H7 (cell line): ENCODE measurements around the gene WWC1. TPM values are rescaled to one million over a fixed set of nuclear protein-coding genes. Genes with fewer than 3 reads are reported as not detected.

Experiments used
- DNase-seq: peaks from one replicate; pipeline ENCODE4 v3.0.0; 2012
- H3K27me3 ChIP-seq: 2 replicates; pipeline ENCODE4 v1.6.0; 2011; ENCODE audit warnings: mild to moderate bottlenecking, low read length; ENCODE audit not compliant: control insufficient read depth, insufficient read depth
- H3K36me3 ChIP-seq: replicated peaks from 2 replicates; pipeline ENCODE4 v1.5.1; 2011; ENCODE audit warnings: low read length; ENCODE audit not compliant: control insufficient read depth, insufficient read depth
- H3K4me3 ChIP-seq: 2 replicates; pipeline ENCODE4 v1.5.1; 2011; ENCODE audit warnings: low read depth, mild to moderate bottlenecking, control low read depth, low read length, moderate library complexity; ENCODE audit not compliant: insufficient read depth
- total RNA-seq: library from RNA; depleted of rRNA; stranded (reverse); fragments of >200 nt; shearing (Covaris generic); gene quantifications from 2 replicates; pipeline ENCODE4 v1.2.3, GENCODE V29; 2014

The WWC1 gene
- total RNA-seq, 1 experiment from 2014 or later, result 15.5 TPM

DNA sequence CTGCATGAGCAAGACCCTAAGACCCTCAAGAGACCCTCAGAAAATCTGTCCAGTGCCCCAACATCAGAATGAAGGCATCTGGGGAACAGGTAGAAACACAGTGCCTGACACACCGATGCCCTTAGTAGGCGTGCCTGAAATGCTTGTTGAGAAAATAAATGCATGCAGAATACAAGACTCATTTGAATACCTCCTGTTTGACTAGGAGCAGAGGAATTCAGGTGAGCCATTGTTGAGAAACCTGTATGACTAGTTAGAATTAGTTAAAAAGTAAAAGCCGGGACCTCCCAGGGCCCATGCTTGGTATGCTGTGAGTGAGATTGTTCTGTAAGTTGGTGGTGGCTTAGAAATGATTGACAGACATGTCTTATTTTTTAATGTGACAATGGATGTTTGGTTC, 55.0 kb downstream of the WWC1 start:
- no peak overlapping the region for H3K4me3 ChIP-seq
- DNase-seq, result peak; percentile 57
- H3K36me3 ChIP-seq, result no peaks in the 10 kb centered on the region
- H3K27me3 ChIP-seq, result no peaks in the 10 kb centered on the region

- Histone ChIP-seq H3K4me3 (no peak overlapping the region), H3K36me3 (no peaks in the 10 kb centered on the region), H3K27me3 (no peaks in the 10 kb centered on the region)
- no peak for DNase-seq
Observed at GRCh38 chr5:168347368-168348083, 56.1 kb downstream of the WWC1 start.

- no peak for DNase-seq
- Histone ChIP-seq H3K4me3 (no peak overlapping the region), H3K36me3 (no peaks in the 10 kb centered on the region), H3K27me3 (no peaks in the 10 kb centered on the region)
Observed at GRCh38 chr5:168348084-168348414, 56.6 kb downstream of the WWC1 start.

- H3K27me3 ChIP-seq, result no peaks in the 10 kb centered on the region
- no peak overlapping the region for H3K4me3 ChIP-seq
- DNase-seq, result no peak
- no peaks in the 10 kb centered on the region for H3K36me3 ChIP-seq
Observed at GRCh38 chr5:168350315-168350714, 58.9 kb downstream of the WWC1 start.

GRCh38 chr5:168353216-168353957, 61.9 kb downstream of the WWC1 start:
- no peak for DNase-seq
- no peak overlapping the region for H3K4me3 ChIP-seq

DNA sequence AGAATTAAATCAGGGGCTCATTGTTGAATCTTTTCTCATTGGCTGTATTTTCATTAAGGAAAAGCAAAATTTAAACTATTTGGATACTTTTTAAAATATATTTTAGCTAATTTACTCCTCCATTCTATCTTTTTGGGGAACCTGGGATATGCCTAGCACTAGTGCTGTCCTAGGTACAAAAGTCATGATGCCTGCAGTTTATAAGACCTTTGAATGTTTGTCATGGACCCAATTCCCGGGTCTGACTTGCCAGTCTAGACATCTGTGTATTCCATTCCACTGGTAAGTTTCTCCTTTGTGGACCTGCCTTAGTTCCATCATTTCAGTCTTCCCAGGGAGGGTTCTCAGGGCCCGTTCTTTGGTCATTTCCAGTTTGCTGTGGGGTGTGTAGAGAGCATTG, 63.0 kb downstream of the WWC1 start:
- DNase-seq, result no peak
- Histone ChIP-seq H3K27me3 (no peaks in the 10 kb centered on the region), H3K4me3 (no peak overlapping the region), H3K36me3 (no peaks in the 10 kb centered on the region)

More at GRCh38 chr5:168353216-168353957, 61.9 kb downstream of the WWC1 start:
- Histone ChIP-seq H3K36me3 (no peaks in the 10 kb centered on the region), H3K27me3 (no peaks in the 10 kb centered on the region)

GRCh38 chr5:168356171-168356570, 64.7 kb downstream of the WWC1 start:
- no peaks in the 10 kb centered on the region for H3K27me3 ChIP-seq
- no peak for DNase-seq
- no peak overlapping the region for H3K4me3 ChIP-seq
- H3K36me3 ChIP-seq, result no peaks in the 10 kb centered on the region

- Histone ChIP-seq H3K4me3 (no peak overlapping the region), H3K36me3 (no peaks in the 10 kb centered on the region), H3K27me3 (no peaks in the 10 kb centered on the region)
- no peak for DNase-seq
Observed at GRCh38 chr5:168356592-168356991, 65.1 kb downstream of the WWC1 start.

DNA sequence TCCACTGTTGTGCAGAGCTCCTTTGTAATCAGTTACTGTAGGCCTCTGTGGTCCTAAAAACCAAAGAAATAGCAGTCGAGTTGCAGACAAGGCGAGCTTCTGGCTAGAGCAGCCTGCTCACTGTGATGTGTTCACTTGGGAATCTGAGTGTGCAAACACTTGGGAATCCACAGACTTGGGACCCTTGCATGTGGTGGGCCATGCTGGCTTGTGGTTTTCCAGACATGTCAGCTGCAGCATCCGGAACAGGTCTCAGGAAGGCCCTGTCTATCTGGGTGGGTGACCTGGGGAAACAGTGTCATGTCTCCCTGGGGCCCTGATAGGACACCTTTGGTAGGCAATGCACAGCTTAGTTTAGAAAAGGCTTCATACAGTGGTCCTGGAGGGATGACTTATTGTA, 66.4 kb downstream of the WWC1 start:
- no peak for DNase-seq
- Histone ChIP-seq H3K4me3 (no peak overlapping the region), H3K27me3 (no peaks in the 10 kb centered on the region)

DNA sequence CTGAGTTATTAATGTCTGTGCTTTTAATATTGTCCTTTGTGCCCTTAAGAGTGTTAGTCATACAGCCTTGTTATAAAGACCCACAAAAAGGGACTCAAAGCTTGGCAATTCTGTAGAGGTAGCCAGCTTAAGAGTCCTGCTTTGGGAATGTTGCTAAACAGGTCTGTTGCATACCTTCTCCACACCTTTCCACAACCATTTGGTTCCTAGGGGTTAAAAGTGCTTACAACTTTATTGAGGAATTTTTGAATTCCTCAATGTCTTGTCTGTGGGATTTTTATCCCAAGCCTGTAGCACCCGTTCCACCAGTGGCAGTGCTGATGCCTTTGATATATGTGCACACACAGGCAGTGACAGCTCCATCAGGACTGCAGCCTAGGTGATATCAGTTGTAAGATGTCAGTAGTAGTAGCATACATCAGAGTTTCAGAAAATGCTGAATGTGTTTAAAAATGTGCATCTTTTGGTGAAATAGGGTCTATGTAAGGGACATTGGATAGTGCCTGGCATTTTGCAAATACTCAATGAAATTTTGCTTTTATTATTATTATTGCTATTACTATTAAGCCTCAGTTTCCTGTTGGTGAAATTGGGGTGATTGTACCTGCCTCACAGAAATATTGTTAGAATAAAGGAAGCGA, 68.5 kb downstream of the WWC1 start:
- H3K36me3 ChIP-seq, result no peaks in the 10 kb centered on the region
- DNase-seq, result no peak
- H3K4me3 ChIP-seq, result no peak overlapping the region
- H3K27me3 ChIP-seq, result no peaks in the 10 kb centered on the region

More for the DNA sequence above, 66.4 kb downstream of the WWC1 start:
- no peaks in the 10 kb centered on the region for H3K36me3 ChIP-seq

DNA sequence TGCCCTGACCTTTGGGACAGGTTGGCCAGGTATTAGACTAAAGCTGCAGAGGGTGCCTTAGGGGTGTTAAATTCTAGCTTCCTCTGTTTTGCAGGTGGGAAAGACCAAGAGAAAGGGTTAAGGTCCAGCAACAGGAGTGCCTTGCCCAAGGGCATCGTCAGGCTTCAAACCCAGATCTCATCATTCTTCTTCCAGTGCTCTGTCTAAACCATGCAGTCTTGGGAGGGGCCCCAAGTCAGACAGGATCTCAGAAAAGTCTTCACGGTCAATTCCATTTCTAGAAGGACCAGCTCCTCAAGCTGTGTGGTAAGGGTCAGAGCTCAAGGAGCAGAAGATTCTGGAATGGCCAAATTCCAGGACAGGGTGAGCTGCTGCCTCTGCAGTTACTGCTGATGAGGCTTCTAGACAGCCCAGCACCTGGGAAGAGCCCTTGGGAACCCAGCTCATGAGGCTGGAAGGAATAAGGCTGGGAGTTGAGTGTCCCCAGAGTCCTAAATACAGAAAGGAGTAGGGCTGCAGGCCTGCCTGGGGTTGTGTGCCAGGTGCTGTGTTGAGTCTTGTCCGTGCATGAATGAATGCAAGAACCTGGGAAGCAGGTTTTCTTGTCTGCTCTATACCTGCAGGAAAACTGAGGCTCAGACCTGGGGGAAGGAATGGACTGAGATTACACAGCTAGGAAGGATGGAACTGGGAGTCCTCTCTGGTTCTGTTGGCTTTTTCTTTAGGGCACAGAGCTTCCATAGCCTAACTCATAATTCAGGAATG, 69.3 kb downstream of the WWC1 start:
- Histone ChIP-seq H3K36me3 (no peaks in the 10 kb centered on the region), H3K4me3 (no peak overlapping the region), H3K27me3 (no peaks in the 10 kb centered on the region)
- no peak for DNase-seq

DNA sequence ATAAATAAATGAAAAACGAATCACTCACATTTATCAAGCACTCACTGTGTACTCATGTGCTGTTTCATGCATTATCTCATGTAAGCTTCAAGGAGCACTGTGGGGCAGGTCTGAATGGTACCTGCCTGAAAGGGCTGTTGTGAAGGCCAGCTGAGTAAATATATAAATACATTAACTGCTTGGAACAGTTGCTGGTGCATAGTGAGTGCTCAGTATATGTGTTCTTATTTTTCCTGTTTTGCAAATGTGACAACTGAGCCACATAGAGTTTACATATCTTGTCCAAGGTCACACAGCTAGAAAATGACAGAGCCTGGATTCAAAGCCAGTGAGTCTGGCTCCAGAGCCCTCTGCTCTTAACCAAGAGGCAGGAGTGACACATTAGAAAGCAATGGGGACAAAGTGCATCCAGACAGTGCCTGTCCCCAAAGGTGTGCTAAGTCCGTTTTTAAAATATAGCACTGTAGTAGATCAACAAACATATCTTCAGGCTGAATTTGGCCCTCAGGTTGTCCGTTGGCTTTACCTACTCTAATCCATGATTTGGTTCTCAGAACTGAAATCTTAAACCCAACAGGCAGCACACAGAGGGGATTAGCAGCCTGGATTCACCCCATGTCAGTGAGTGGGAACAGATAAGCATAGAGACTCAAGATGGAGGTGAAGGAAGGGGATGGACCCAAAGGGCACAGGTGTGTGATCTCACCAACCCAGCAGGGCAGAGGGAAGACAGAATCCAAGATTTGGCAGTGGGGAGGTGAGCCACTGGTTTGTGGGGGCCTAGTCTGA, 70.8 kb downstream of the WWC1 start:
- Histone ChIP-seq H3K27me3 (no peaks in the 10 kb centered on the region), H3K4me3 (no peak overlapping the region), H3K36me3 (no peaks in the 10 kb centered on the region)
- DNase-seq, result no peak

DNA sequence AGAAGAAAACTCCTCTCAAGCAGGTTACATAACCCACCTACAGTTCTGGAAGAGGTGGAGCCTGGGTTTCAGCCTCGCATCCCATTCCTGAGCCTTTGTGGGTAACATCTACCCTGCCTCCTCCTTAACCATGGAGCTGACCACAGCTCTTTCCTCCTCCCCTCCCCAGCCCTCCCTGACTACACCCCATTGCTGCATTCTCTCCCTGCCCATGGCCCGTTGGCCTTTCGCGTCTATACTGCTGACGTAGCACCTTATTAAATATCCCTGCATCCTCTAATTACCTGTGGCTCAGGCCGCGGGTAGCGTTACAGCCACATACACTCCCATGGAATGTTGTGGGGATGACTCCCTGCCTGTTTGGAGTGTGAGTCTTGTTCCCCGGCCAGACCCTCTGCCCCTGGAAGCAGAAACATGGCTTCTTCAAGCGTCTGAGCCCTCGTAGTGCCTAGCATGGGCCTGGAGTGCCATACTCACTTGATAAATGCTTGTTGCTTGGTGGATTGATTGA, 72.8 kb downstream of the WWC1 start:
- no peak for DNase-seq
- Histone ChIP-seq H3K4me3 (no peak overlapping the region), H3K36me3 (no peaks in the 10 kb centered on the region), H3K27me3 (no peaks in the 10 kb centered on the region)
